SK-N-MC (cell line): ENCODE results near the gene DUS2.
"Not testable (repeated sequence)": the region's sequence is repeated elsewhere in the genome, so short reads cannot be mapped to it uniquely, and the experiment has no call there.

Experiments
- DNase-seq: peaks from one replicate; pipeline ENCODE4 v3.0.0-alpha.2; 2011; ENCODE audit warnings: low read depth, low spot score
- H3K27ac ChIP-seq: fragments of 200-600 bp; sonication (generic); 2 replicates; pipeline ENCODE4 v1.5.1; 2016; ENCODE audit warnings: mixed run types
- H3K36me3 ChIP-seq: fragments of 200-600 bp; sonication (generic); 2 replicates; pipeline ENCODE4 v1.6.1; 2017; ENCODE audit warnings: antibody characterized with exemption, low read length, mixed read lengths; ENCODE audit not compliant: insufficient read depth
- H3K4me3 ChIP-seq: fragments of 200-600 bp; sonication (generic); 2 replicates; pipeline ENCODE4 v1.5.1; 2016
- H3K9ac ChIP-seq: fragments of 200-600 bp; sonication (generic); 2 replicates; pipeline ENCODE4 v1.8.0; 2017; ENCODE audit warnings: mixed run types, mixed read lengths; ENCODE audit not compliant: insufficient read length
- H3K9me3 ChIP-seq: fragments of 200-600 bp; sonication (generic); 2 replicates; pipeline ENCODE4 v1.6.1; 2017; ENCODE audit warnings: low read depth, mild to moderate bottlenecking, antibody characterized with exemption, low read length, moderate library complexity, mixed read lengths
- EZH2 ChIP-seq: fragments of 200-600 bp; sonication (generic); IDR thresholded peaks from one replicate; pipeline ENCODE4 v1.6.1; 2017; ENCODE audit warnings: antibody characterized with exemption
- FOXP2 ChIP-seq: optimal IDR thresholded peaks from 2 replicates; pipeline ENCODE3; 2011; ENCODE audit warnings: mild to moderate bottlenecking, moderate library complexity; ENCODE audit not compliant: insufficient read depth; ENCODE audit errors: extremely low read length, control extremely low read depth
- POLR2AphosphoS5 ChIP-seq: IDR thresholded peaks from 2 replicates; pipeline ENCODE4 v1.6.1; 2012; ENCODE audit warnings: mild to moderate bottlenecking, low read depth, low read length, borderline replicate concordance

The DUS2 gene

GRCh38 chr16:68028996-68029395 lies 5.9 kb downstream of the DUS2 start:
- no peak overlapping the region for H3K4me3 ChIP-seq
- DNase-seq, result no peak
- H3K9me3 ChIP-seq, result no peaks in the 10 kb centered on the region
- TF ChIP-seq POLR2AphosphoS5 (no peak), EZH2 (no peak), FOXP2 (no peak)
- no peaks in the 10 kb centered on the region; the same call in 1 of the 2 replicates for H3K36me3 ChIP-seq
- H3K9ac ChIP-seq, result no peak overlapping the region
- no peak overlapping the region for H3K27ac ChIP-seq

DNA sequence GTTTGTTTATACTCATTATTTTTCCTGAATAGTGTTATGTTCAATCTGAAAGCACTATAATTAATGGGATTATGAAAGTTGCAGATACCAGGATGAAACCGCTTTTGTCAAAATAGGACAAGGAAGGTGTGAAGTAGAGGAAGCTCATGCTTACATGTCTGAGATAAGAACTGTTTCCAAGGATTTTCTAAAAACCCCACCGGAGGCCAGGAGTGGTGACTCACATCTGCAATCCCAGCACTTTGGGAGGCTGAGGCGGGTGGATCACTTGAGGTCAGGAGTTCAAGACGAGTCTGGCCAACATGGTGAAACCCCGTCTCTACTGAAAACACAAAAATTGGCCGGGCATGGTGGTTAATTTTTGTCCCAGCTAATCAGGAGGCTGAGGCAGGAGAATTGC lies 7.0 kb downstream of the DUS2 start:
- not testable (repeated sequence) for DNase-seq, H3K36me3 ChIP-seq, H3K27ac ChIP-seq, H3K9me3 ChIP-seq, H3K4me3 ChIP-seq, H3K9ac ChIP-seq

GRCh38 chr16:68031951-68032350 lies 8.9 kb downstream of the DUS2 start:
- H3K27ac ChIP-seq, result no peak overlapping the region
- H3K4me3 ChIP-seq, result no peak overlapping the region
- no peak overlapping the region for H3K9ac ChIP-seq
- H3K36me3 ChIP-seq, result no peaks in the 10 kb centered on the region; the same call in 1 of the 2 replicates
- no peaks in the 10 kb centered on the region for H3K9me3 ChIP-seq
- no peak for DNase-seq
- no peak for TF ChIP-seq POLR2AphosphoS5
- TF ChIP-seq FOXP2, result no peak
- no peak for TF ChIP-seq EZH2

- Histone ChIP-seq H3K9ac (no peak overlapping the region), H3K36me3 (no peaks in the 10 kb centered on the region; the same call in 1 of the 2 replicates), H3K27ac (no peak overlapping the region), H3K9me3 (no peaks in the 10 kb centered on the region), H3K4me3 (no peak overlapping the region)
- DNase-seq, result no peak
- TF ChIP-seq POLR2AphosphoS5 (no peak), FOXP2 (no peak), EZH2 (no peak)
Measured at GRCh38 chr16:68033101-68033500, 10.0 kb downstream of the DUS2 start.

- H3K9ac ChIP-seq, result no peak overlapping the region
- no peak overlapping the region for H3K27ac ChIP-seq
- no peaks in the 10 kb centered on the region; the same call in 1 of the 2 replicates for H3K36me3 ChIP-seq
- no peak for DNase-seq
- no peak for TF ChIP-seq EZH2
- no peak for TF ChIP-seq FOXP2
- no peak for TF ChIP-seq POLR2AphosphoS5
- H3K9me3 ChIP-seq, result no peaks in the 10 kb centered on the region
- no peak overlapping the region for H3K4me3 ChIP-seq
Measured at GRCh38 chr16:68035227-68035626, 12.1 kb downstream of the DUS2 start.

GRCh38 chr16:68037841-68038597 lies 14.9 kb downstream of the DUS2 start:
- no peak for TF ChIP-seq EZH2
- TF ChIP-seq POLR2AphosphoS5, result no peak
- TF ChIP-seq FOXP2, result no peak
- no peaks in the 10 kb centered on the region for H3K9me3 ChIP-seq
- no peak overlapping the region for H3K27ac ChIP-seq
- DNase-seq, result no peak
- H3K4me3 ChIP-seq, result no peak overlapping the region
- no peak overlapping the region for H3K9ac ChIP-seq
- H3K36me3 ChIP-seq, result no peaks in the 10 kb centered on the region; the same call in 1 of the 2 replicates

DNA sequence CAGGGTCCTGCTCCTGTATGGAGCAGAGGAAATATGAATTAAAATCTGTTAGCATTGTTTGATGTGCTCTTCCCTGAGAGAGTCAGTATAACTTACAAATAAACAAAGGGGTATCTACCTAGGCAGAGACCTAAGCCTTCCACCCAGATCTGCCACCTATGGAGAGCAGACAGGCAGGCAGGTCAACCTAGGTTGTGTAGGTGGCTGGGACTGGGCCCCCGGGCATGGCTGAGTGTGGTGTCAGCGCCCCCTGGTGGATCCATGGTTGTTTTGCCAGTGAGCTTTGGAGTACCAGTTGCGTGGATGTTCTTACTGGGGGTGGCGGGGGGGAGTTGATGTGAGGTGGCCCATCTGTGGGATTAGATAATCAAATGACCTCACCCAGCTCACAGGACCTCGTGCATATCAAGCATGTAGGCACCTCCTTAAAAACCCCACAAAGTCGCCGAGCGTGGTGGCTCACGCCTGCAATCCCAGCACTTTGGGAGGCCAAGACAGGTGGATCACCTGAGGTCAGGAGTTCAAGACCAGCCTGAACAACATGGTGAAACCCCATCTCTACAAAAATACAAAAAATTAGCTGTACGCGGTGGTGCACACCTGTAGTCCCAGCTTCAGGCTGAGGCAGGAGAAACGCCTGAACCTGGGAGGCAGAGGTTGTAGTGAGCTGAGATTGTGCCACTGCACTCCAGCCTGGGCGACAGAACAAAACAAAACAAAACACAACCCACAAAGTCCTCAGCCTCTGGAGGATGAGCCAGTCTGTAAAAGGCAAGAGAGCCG lies 17.6 kb downstream of the DUS2 start:
- no peaks in the 10 kb centered on the region; the same call in 1 of the 2 replicates for H3K36me3 ChIP-seq
- no peaks in the 10 kb centered on the region for H3K9me3 ChIP-seq
- no peak overlapping the region for H3K27ac ChIP-seq
- no peak for DNase-seq
- no peak for TF ChIP-seq EZH2
- no peak for TF ChIP-seq POLR2AphosphoS5
- no peak for TF ChIP-seq FOXP2
- H3K9ac ChIP-seq, result no peak overlapping the region
- no peak overlapping the region for H3K4me3 ChIP-seq

GRCh38 chr16:68041783-68042182 lies 18.7 kb downstream of the DUS2 start:
- no peak overlapping the region for H3K9ac ChIP-seq
- no peak overlapping the region for H3K4me3 ChIP-seq
- TF ChIP-seq EZH2, result no peak
- TF ChIP-seq FOXP2, result no peak
- no peak for TF ChIP-seq POLR2AphosphoS5
- DNase-seq, result no peak
- no peaks in the 10 kb centered on the region; the same call in 1 of the 2 replicates for H3K36me3 ChIP-seq
- no peaks in the 10 kb centered on the region for H3K9me3 ChIP-seq
- H3K27ac ChIP-seq, result no peak overlapping the region
